GM12891 (cell line): ENCODE data around the gene PRMT2.

Experiments used
- PAX5 ChIP-seq: IDR thresholded peaks from 2 replicates; pipeline ENCODE4 v1.6.1; 2011; ENCODE audit warnings: low read length, moderate library complexity, mild to moderate bottlenecking; ENCODE audit not compliant: insufficient read depth, severe bottlenecking
- POLR2A ChIP-seq: IDR thresholded peaks from 2 replicates; pipeline ENCODE4 v1.6.1; 2011; ENCODE audit warnings: low read depth, low read length, control low read depth
- POLR2AphosphoS5 ChIP-seq: IDR thresholded peaks from 2 replicates; pipeline ENCODE4 v1.6.1; 2011; ENCODE audit warnings: low read depth, low read length, control low read depth
- POU2F2 ChIP-seq: IDR thresholded peaks from 2 replicates; pipeline ENCODE4 v1.6.1; 2011; ENCODE audit warnings: low read depth, mild to moderate bottlenecking, control low read depth, low read length, moderate library complexity
- TAF1 ChIP-seq: IDR thresholded peaks from 2 replicates; pipeline ENCODE4 v1.6.1; 2011; ENCODE audit warnings: low read depth, low read length, control low read depth

DNA sequence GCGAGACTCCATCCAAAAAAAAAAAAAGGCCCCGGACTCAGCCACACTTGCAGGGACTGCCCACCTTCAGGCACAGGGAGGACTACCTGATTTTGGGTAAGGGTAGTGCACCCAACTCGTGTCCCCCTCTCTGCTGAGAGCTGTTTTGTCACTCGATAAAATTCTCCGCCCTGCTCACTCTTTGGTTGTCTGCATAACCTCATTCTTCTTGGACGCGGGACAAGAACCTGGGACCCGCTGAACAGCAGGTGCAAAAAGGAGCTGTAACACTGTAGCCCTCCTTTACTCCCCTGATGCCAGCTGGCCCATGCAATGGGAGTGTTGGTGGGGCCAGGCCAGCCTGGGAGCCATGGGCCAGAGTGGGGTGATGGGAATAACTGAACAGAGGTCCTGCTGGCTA is 41.2 kb upstream of the PRMT2 start:
- no peak for TF ChIP-seq PAX5
- no peak for TF ChIP-seq POLR2A
- no peak for TF ChIP-seq TAF1
- TF ChIP-seq POU2F2: no peak
- no peak for TF ChIP-seq POLR2AphosphoS5
